KOPT-K1 (cell line): Measurements from ENCODE around the gene ASTN2.

Experiments
- H3K27ac ChIP-seq: fragments of 200-600 bp; sonication (generic); 2 replicates; pipeline ENCODE4 v1.5.1; 2016; ENCODE audit warnings: antibody characterized with exemption, mild to moderate bottlenecking, low read depth, low read length; ENCODE audit not compliant: poor library complexity, severe bottlenecking
- H3K36me3 ChIP-seq: fragments of 200-600 bp; sonication (generic); 2 replicates; pipeline ENCODE4 v1.5.1; 2017; ENCODE audit warnings: antibody characterized with exemption, mild to moderate bottlenecking, low read length, moderate library complexity; ENCODE audit not compliant: insufficient read depth
- H3K9me3 ChIP-seq: fragments of 200-600 bp; sonication (generic); 2 replicates; pipeline ENCODE4 v1.5.1; 2017; ENCODE audit warnings: antibody characterized with exemption, low read length, mild to moderate bottlenecking; ENCODE audit not compliant: insufficient read depth, poor library complexity, severe bottlenecking

Gene ASTN2

GRCh38 chr9:116549786-116550660 lies 864.8 kb downstream of the ASTN2 start:
- Histone ChIP-seq H3K9me3 (no peaks in the 10 kb centered on the region), H3K27ac (no peak overlapping the region), H3K36me3 (no peaks in the 10 kb centered on the region)

DNA sequence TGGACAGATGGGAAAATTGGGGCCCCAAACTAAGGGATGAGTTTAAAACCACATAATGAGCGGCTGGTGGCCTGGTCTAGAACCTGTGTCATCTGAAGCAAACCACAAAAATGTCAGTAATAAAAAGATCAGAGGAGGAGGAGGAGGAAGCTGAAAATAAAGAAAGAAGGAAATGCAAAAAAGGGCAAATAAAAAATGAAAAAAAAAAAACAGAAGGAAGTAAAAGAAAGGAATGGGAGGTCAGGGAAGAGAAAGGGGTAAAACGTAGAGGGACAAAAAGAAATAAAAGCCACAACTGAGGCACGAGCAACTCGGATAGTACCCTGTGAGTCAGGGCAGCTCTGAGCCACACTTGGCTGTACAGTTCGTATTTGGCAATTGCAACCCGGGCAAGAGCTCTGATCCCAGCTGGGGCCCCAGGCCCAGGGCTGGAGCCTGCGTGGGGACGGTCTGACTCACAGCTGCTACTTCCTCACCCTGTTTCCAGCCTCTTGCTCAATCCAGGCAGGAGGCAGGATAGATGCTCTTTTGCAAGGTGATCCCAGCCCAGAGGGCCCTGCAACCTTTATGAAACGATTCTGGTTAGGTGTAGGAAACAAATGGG lies 865.7 kb downstream of the ASTN2 start:
- H3K27ac ChIP-seq: no peak overlapping the region
- H3K36me3 ChIP-seq: no peaks in the 10 kb centered on the region
- H3K9me3 ChIP-seq: no peaks in the 10 kb centered on the region

GRCh38 chr9:116547729-116548426 lies 867.0 kb downstream of the ASTN2 start:
- Histone ChIP-seq H3K36me3 (no peaks in the 10 kb centered on the region), H3K9me3 (no peaks in the 10 kb centered on the region), H3K27ac (no peak overlapping the region)

DNA sequence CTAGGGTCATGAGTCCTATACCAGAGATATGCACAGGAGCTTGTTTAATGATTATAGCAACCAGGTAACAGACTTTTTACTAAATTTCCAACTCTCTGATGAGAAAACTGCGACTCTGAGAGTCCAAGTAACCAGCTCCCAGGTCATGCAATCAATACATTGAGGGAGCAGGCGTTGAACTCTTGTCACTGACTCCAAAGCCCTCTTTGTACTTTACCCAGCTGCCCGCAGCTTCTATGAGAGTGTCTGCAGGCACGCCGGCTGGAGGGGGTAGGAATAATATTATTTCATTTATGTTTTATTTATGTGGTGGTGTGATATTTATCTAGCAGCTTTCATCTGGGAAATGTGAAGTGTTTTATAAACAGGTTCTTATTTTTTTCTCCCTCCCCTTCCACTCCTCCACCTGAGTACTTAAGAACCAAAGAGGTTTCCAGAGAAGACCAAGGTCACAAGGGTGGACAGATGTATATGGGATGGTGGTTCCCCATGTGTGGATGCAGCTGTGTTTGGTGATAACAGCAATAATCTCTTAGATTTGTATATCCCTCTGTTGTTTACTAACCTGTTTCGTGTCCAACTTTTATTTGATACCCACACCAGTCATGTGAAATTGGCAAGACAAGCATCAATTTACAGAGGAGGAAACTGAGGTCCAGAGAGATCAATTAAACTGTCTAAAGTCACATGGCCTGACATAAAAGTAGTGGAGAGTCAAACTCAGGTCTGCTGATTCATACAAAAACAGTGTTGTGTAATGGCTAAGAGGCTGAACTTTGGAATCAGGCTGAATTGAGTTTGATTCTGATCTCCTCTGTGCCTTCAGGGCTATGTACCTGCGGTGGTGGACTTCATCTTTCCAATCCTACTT lies 867.9 kb downstream of the ASTN2 start:
- no peak overlapping the region for H3K27ac ChIP-seq
- no peaks in the 10 kb centered on the region for H3K9me3 ChIP-seq
- no peaks in the 10 kb centered on the region for H3K36me3 ChIP-seq

DNA sequence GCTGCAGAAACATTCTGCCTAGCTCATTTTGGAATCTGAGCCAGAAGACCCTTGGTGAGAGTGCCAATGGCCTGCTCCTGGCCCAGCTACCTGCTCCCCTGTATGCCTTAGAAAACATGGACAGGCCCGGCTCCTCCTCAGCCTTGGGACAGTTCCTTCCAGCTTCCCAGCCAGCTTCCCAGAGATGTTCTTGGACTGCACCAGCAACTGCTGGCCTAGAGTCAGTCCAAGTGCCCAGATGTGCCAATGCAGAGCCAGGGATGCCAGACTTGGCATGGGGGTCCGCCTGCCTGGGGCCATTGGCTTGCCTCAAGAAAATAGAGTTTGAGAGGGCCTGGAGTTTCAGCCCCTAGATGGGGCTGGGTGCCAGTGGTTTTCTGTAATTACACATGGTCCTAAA lies 870.0 kb downstream of the ASTN2 start:
- Histone ChIP-seq H3K27ac (no peak overlapping the region), H3K9me3 (no peaks in the 10 kb centered on the region), H3K36me3 (no peaks in the 10 kb centered on the region)

- H3K27ac ChIP-seq: no peak overlapping the region
- H3K36me3 ChIP-seq: no peaks in the 10 kb centered on the region
- no peaks in the 10 kb centered on the region for H3K9me3 ChIP-seq
Measured at GRCh38 chr9:116543731-116544400, 871.0 kb downstream of the ASTN2 start.

DNA sequence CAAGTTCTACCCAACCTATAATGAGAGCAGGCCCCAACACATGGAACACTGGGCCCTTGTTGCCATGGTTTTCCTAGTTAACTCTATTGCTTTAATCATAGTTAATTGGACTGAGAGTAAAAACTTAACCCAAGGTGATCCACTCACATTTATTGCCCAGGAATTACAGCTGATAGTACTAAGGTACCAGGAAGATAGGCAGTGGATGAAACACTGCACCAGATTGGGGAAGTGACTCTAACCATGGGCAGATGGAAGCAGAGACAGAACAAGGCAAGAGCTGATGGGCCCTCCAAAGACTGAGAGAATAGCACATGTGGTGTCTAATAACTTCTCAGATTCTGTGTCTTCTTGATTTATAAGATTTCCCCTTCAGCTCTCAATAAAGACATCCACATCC lies 873.5 kb downstream of the ASTN2 start:
- Histone ChIP-seq H3K9me3 (no peaks in the 10 kb centered on the region), H3K27ac (no peak overlapping the region), H3K36me3 (no peaks in the 10 kb centered on the region)

GRCh38 chr9:116539549-116539948 lies 875.3 kb downstream of the ASTN2 start:
- Histone ChIP-seq H3K36me3 (no peaks in the 10 kb centered on the region), H3K27ac (no peak overlapping the region), H3K9me3 (no peaks in the 10 kb centered on the region)

DNA sequence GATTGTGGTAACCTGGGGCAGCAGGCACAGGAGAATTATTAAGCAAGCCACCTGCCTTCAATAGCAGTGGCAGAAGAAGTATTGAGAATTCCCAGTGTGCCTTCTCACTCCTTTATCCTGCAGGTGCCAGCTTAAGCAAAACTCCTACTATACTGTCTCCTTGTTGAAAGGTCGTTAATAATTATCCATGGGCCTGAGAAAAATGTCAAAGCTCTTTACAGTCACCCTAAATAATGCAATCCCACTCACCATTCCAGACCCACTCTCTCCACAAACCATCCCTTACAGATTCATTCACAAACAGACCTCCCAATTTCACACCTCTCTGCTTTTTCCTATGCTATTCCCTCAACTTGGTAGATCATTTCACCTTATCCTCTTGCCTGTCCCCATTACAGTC lies 889.2 kb downstream of the ASTN2 start:
- Histone ChIP-seq H3K9me3 (peaks cover 9% of the 10 kb centered on the region), H3K27ac (no peak overlapping the region), H3K36me3 (no peaks in the 10 kb centered on the region)

DNA sequence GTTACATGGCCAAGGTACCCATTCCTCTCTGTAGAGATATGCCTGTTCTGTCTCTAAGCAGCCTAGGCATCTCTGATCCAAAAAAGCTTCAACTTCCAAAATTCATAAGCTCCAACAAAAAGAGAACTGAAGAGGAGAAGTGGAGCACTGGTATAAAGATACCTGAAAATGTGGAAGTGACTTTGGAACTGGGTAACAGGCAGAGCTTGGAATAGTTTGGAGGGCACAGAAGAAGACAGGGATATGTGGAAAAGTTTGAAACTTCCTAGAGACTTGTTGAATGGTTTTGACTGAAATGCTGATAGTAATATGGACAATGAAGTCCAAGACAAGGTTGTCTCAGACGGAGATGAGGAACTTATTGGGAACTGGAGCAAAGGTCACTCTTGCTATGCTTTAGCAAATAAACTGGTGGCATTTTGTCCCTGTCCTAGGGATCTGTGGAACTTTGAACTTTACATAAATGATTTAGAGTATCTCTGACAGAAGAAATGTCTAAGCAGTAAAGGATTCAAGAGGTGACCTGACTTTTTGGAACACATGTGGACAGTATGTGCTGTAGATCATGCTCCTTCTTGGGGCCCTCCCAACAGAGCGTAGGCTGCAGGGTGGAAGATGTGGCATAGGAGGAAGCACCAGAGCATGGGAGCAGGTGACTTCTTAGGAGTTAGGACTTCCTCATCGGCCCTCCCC lies 889.9 kb downstream of the ASTN2 start:
- no peak overlapping the region for H3K27ac ChIP-seq
- H3K36me3 ChIP-seq: no peaks in the 10 kb centered on the region
- H3K9me3 ChIP-seq: peaks cover 9% of the 10 kb centered on the region

DNA sequence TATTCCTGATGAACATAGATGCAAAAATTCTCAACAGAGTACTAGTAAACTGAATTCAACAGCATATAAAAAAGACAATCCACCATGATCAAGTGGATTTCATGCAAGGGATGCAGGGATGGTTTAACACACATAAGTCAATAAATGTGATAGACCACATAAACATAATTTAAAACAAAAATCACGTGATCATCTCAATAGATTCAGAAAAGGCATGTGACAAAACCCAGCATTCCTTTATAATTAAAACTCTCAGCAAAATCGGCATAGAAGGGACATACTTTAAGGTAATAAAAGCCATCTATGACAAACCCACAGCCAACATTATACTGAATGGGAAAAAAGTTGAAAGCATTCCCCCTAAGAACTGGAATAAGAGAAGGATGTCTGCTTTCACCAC lies 894.6 kb downstream of the ASTN2 start:
- Histone ChIP-seq H3K9me3 (no peaks in the 10 kb centered on the region), H3K36me3 (no peaks in the 10 kb centered on the region), H3K27ac (no peak overlapping the region)

DNA sequence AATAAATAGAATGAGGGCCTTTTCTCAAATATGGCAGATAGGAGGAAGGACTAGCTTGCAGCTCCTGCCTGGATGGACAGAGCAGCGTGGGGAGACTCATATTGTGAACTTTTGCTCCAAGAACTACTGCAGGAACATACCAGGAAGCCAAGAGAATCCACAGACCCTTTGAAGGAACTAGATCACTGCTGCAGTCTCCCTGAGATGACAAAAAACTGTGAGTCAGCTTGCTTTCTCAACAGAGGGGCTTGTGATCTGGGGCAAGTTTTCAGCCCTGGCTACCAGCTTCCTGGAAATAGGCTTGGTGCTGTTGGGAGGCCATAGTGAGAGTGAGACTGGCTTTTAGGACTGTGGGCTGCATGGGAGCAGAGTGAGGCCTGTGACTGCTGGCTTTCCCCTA lies 898.4 kb downstream of the ASTN2 start:
- Histone ChIP-seq H3K36me3 (no peaks in the 10 kb centered on the region), H3K9me3 (no peaks in the 10 kb centered on the region), H3K27ac (no peak overlapping the region)

- H3K9me3 ChIP-seq: no peaks in the 10 kb centered on the region
- no peak overlapping the region for H3K27ac ChIP-seq
Measured at GRCh38 chr9:116515541-116515940, 899.3 kb downstream of the ASTN2 start.

GRCh38 chr9:116506685-116507084 lies 908.2 kb downstream of the ASTN2 start:
- Histone ChIP-seq H3K27ac (no peak overlapping the region), H3K9me3 (no peaks in the 10 kb centered on the region)

More at GRCh38 chr9:116515541-116515940, 899.3 kb downstream of the ASTN2 start:
- no peaks in the 10 kb centered on the region for H3K36me3 ChIP-seq

More at GRCh38 chr9:116506685-116507084, 908.2 kb downstream of the ASTN2 start:
- H3K36me3 ChIP-seq: no peaks in the 10 kb centered on the region
